ENCODE results near the gene C1orf141.

- TF ChIP-seq POLR2A (IDR thresholded peaks at IDR 0.05) = no peak
- TF ChIP-seq CTCF (IDR thresholded peaks at IDR 0.05) = no peak
Observed at GRCh38 chr1:67061266-67061665, 73.5 kb downstream of the C1orf141 start.
